Colonic mucosa (tissue), 4 donors: ENCODE measurements around the gene PLB1. TPM values are rescaled to one million over a fixed set of nuclear protein-coding genes. Genes with fewer than 3 reads are reported as not detected.
"Not testable (repeated sequence)": the region's sequence is repeated elsewhere in the genome, so short reads cannot be mapped to it uniquely, and the experiment has no call there.

Source experiments
- DNase-seq: peaks from one replicate; pipeline ENCODE4 v3.0.0-alpha.2; 2020
- H3K27ac ChIP-seq: fragments of 200-600 bp; one replicate; pipeline ENCODE4 v1.8.0; 2021
- H3K27me3 ChIP-seq: fragments of 200-600 bp; one replicate; pipeline ENCODE4 v1.8.0; 2021
- H3K36me3 ChIP-seq: fragments of 200-600 bp; one replicate; pipeline ENCODE4 v1.8.0; 2021
- H3K4me1 ChIP-seq: fragments of 200-600 bp; one replicate; pipeline ENCODE4 v1.8.0; 2021; ENCODE audit warnings: mild to moderate bottlenecking
- H3K4me3 ChIP-seq: fragments of 200-600 bp; one replicate; pipeline ENCODE4 v1.8.0; 2021
- H3K9ac ChIP-seq, 2 donors: one replicate each; pipeline ENCODE4 v1.7.0; 2013; ENCODE audit warnings: control low read depth in 2 of 2, low read depth in 2 of 2, low read length in 2 of 2
- H3K9me3 ChIP-seq: fragments of 200-600 bp; one replicate; pipeline ENCODE4 v1.8.0; 2021
- intact Hi-C: fragments of 100-400 bp; cut with DNase I; formaldehyde crosslinking; loops from one replicate; pipeline ENCODE4 v1.14.1; 2022
- total RNA-seq, 2 donors: library from RNA; stranded (reverse); fragmentation: NEBNext Ultra II Directional in 1 of 2; extraction: Animal tissue kit (Norgen Biotek cat#: 25700) in 1 of 2; gene quantifications; one replicate each; pipeline ENCODE4 v1.2.1, GENCODE V29; 2021
- TF ChIP-seq, protein P1 (sequence below): fragments of 200-600 bp; IDR thresholded peaks from one replicate; pipeline ENCODE4 v1.8.0; 2022; ENCODE audit warnings: antibody characterized with exemption, mild to moderate bottlenecking
- donor health status: healthy.
- donor health status: DM: no; HTN: no; CAD: no.
- donor health status: DM: no; HTN: no; CAD: no.

PLB1 gene
- total RNA-seq, 2 donors from 2014 or later: 1.3 to 3.0 TPM

DNA sequence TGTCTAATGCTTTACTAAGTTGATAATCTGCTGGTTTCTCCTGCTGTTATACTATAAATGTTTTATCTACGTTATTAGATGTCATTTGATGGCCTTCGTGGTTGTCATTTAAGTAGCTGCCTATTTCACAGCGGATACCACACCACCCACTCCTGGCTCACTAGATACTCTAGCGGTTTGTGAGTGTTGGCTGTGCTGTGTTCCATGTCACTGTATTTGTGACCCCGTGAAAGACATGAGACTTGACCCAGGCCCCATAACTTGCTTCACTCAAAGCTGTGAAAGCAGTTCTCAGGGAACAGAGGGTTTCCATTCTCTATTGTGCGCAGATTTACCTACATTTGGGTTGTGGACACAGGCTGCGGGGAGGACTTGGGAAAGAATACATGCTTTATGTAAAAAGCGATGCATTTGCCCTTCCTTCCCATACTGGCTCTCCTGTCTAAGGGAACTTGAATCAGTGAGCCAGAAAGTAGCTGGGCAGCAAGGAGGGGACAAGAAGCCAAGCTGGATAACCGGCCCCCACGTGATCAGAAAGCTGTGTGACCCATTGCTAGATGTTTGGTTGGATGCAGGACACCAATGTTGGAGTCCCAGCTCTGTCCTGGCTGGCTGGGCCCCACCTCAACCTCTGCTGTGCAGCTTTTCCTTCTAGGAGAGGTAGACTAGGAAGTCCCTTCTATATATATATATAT, 52.2 kb downstream of the PLB1 start:
- no peaks in the 10 kb centered on the region for H3K27me3 ChIP-seq
- TF ChIP-seq, protein P1, sequence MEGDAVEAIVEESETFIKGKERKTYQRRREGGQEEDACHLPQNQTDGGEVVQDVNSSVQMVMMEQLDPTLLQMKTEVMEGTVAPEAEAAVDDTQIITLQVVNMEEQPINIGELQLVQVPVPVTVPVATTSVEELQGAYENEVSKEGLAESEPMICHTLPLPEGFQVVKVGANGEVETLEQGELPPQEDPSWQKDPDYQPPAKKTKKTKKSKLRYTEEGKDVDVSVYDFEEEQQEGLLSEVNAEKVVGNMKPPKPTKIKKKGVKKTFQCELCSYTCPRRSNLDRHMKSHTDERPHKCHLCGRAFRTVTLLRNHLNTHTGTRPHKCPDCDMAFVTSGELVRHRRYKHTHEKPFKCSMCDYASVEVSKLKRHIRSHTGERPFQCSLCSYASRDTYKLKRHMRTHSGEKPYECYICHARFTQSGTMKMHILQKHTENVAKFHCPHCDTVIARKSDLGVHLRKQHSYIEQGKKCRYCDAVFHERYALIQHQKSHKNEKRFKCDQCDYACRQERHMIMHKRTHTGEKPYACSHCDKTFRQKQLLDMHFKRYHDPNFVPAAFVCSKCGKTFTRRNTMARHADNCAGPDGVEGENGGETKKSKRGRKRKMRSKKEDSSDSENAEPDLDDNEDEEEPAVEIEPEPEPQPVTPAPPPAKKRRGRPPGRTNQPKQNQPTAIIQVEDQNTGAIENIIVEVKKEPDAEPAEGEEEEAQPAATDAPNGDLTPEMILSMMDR: no peak
- no peak overlapping the region for H3K4me3 ChIP-seq
- no peak for DNase-seq
- H3K9me3 ChIP-seq: no peaks in the 10 kb centered on the region
- no peak overlapping the region for H3K9ac ChIP-seq
- intact Hi-C loops: no loop called here
- peaks cover 3% of the 10 kb centered on the region for H3K4me1 ChIP-seq
- H3K27ac ChIP-seq: no peak overlapping the region
- no peaks in the 10 kb centered on the region for H3K36me3 ChIP-seq

DNA sequence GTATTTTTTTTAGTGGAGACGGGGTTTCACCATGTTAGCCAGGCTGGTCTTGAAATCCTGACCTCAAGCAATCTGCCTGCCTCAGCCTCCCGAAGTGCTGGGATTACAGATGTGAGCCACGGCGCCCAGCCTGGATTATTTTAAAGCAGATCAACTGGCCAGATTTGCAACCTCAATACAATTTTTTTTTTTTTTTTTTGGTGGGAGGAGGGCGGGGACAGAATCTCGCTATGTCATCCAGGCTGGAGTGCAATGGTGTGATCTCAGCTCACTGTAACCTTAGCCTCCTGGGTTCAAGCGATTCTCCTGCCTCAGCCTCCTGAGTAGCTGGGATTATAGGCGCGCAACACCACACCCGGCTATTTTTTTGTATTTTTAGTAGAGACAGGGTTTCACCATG, 54.5 kb downstream of the PLB1 start:
- H3K4me1 ChIP-seq, H3K36me3 ChIP-seq, H3K27me3 ChIP-seq, H3K9me3 ChIP-seq, H3K4me3 ChIP-seq, DNase-seq, intact Hi-C loops, H3K9ac ChIP-seq, H3K27ac ChIP-seq: not testable (repeated sequence)

DNA sequence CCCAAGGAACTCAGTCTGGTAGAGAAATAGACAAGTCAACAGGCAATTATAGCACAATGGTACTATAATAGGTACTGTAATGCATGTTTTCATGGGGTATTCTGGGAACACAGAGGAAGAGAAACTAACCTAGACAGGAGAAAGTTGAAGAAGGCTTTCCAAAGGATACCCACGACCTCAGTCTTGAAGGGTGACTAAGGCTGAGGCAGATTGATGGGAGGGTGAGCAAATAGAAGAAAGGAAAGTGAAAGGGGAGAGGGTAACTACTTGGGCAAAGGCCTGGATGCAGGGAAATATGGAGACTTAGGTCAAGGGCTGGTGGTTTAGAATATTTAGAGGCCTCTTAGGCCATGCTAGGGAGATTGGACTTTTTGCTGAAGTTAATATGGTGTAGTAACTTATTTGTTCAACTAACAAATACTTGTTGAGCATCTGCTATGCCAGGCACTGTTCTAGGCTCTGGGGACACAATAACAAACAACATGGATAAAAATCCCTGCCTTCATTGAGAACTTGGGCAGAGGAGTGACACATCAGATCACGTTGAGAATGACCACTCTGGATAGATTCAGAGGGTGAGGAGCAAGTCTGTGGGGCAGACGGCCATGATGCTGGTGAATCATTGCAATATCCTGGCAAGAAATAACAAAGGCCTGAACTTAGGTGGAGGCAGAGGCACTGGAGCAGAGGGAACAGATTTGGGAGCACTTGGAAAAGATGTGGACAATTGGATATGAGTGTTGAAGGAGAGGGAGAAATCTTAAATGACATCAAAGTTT, 56.4 kb downstream of the PLB1 start:
- DNase-seq: no peak
- H3K27me3 ChIP-seq: no peaks in the 10 kb centered on the region
- intact Hi-C loops: no loop called here
- H3K9ac ChIP-seq: no peak overlapping the region
- no peak overlapping the region for H3K4me3 ChIP-seq
- H3K27ac ChIP-seq: no peak overlapping the region
- TF ChIP-seq, protein P1: no peak
- no peaks in the 10 kb centered on the region for H3K9me3 ChIP-seq
- no peaks in the 10 kb centered on the region for H3K36me3 ChIP-seq
- no peaks in the 10 kb centered on the region for H3K4me1 ChIP-seq

DNA sequence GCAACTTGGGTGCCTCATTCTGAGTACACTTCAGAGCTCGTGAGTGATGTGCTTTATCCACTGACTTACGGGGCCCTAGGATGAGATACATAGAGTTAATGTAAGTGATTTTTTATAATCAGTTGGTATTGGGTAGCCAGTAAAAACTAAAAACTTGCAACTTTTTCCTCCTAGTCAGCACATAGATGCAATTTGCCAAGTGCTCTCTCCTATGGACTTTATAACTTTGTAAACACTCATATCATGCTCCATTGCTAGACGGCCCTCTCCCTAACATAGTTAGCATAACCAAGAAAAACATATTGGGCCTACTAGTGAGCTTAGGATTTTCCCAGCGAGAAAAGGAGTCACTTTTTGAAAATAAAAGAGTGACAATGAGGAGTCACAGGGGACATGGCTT, 60.4 kb downstream of the PLB1 start:
- no peaks in the 10 kb centered on the region for H3K36me3 ChIP-seq
- no peak overlapping the region for H3K27ac ChIP-seq
- intact Hi-C loops: no loop called here
- no peak for DNase-seq
- no peaks in the 10 kb centered on the region for H3K4me1 ChIP-seq
- TF ChIP-seq, protein P1: no peak
- H3K4me3 ChIP-seq: no peak overlapping the region
- no peaks in the 10 kb centered on the region for H3K27me3 ChIP-seq
- no peak overlapping the region for H3K9ac ChIP-seq
- H3K9me3 ChIP-seq: no peaks in the 10 kb centered on the region

DNA sequence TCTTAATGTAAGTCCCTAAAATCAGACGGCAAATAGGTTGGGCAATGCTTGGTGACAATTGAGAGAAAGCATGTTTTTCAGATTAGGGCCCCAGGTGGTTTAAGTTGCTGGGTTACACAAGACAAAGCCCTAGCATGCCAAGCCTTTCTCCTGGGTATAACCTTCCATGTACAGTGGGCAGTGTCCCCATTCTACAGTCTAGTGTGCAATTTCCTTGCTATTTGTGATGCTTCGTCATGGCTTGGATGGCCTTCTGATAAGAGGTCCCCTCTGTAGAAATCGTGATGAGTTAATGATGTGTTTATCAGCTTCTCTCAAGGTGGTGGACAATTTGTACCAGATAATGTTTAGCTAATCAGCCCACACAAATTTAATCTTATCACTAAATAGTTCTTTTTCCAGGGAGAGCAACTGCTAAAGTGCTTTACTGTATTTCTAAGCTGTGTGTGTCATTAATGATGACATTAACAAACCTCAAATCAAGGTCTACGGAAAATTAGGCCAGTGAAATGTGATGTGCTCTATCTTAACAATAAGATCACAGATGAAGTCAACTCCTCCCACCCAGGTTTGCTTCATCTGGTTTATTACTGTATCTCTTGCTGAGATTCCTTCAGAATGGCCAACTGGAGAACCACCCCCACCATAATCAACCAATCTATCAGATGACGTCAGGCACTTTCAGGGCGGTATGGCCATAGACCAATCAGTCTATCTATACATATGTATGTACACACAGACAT, 61.7 kb downstream of the PLB1 start:
- no peaks in the 10 kb centered on the region for H3K27me3 ChIP-seq
- no peak overlapping the region for H3K9ac ChIP-seq
- H3K4me1 ChIP-seq: no peaks in the 10 kb centered on the region
- no peak overlapping the region for H3K27ac ChIP-seq
- intact Hi-C loops: no loop called here
- TF ChIP-seq, protein P1: no peak
- H3K36me3 ChIP-seq: no peaks in the 10 kb centered on the region
- no peak for DNase-seq
- H3K4me3 ChIP-seq: no peak overlapping the region
- no peaks in the 10 kb centered on the region for H3K9me3 ChIP-seq
